Pancreas (tissue), 10 donors: ENCODE results near the gene AUNIP. TPM values are rescaled to one million over a fixed set of nuclear protein-coding genes. Genes with fewer than 3 reads are reported as not detected.

Experiments
- ATAC-seq, 4 donors: fragments of 200-7000 bp; cut with Tn5 transposase; one replicate each; pipeline versions ENCODE4 v1.8.0 to v1.9.1; 2020; ENCODE audit warnings: mild to moderate bottlenecking in 4 of 4, moderate library complexity in 4 of 4
- DNase-seq, 6 donors: peaks; one replicate each; pipeline ENCODE4 v3.0.0-alpha.2; 2020
- FAIRE-seq: peaks from 2 replicates; lab custom pipeline; 2012; peaks lifted over from hg19 to GRCh38; lab: Jason Lieb, UNC
- H3K27ac ChIP-seq, 4 donors: fragments of 200-600 bp; sonication (generic); 1 replicate in 3 of 4; 2 replicates in 1 of 4; pipeline versions ENCODE4 v1.5.0 to v1.8.0; 2020
- H3K27me3 ChIP-seq, 4 donors: fragments of 200-600 bp; one replicate each; pipeline ENCODE4 v1.8.0; 2021
- H3K36me3 ChIP-seq, 3 donors: fragments of 200-600 bp; sonication (generic) in 1 of 3; one replicate each; pipeline versions ENCODE4 v1.5.0 to v1.8.0; 2020 to 2021
- H3K4me1 ChIP-seq, 3 donors: fragments of 200-600 bp; one replicate each; pipeline ENCODE4 v1.8.0; 2021
- H3K4me3 ChIP-seq, 4 donors: fragments of 200-600 bp; sonication (generic) in 2 of 4; one replicate each; pipeline versions ENCODE4 v1.5.0 to v1.8.0; 2020 to 2021
- H3K9me3 ChIP-seq, 4 donors: fragments of 200-600 bp; one replicate each; pipeline ENCODE4 v1.8.0; 2021
- CTCF ChIP-seq, 4 donors: fragments of 200-600 bp; sonication (generic) in 3 of 4; IDR thresholded peaks; one replicate each; pipeline versions ENCODE4 v1.5.0 to v1.8.0; 2021; ENCODE audit warnings: antibody characterized with exemption in 4 of 4
- WGBS, 2 donors: extraction: QIAGEN DNeasy Blood & Tissue Kit; methylation state at CpG; one replicate each; pipeline ENCODE4 v1.1.7; 2013; 5-methylcytosine and 5-hydroxymethylcytosine counted together
- intact Hi-C, 3 donors: fragments of 100-400 bp; cut with DNase I; formaldehyde crosslinking; loops; one replicate each; pipeline versions ENCODE4 v1.11.1 to v1.14.2; 2022
- polyA plus RNA-seq, 2 donors: library from polyadenylated mRNA; stranded (reverse); fragments of 200-250 nt; gene quantifications; one replicate each; pipeline ENCODE4 v1.2.3, GENCODE V29; 2013
- total RNA-seq, 6 donors: library from RNA; stranded (reverse); fragmentation: NEBNext Ultra II Directional in 4 of 6; extraction: Animal tissue kit (Norgen Biotek cat#: 25700) in 4 of 6; gene quantifications; one replicate each; pipeline versions ENCODE4 v1.2.1 to v1.2.4, GENCODE V29; 2021 to 2023
- donor health status: healthy with polysubstance abuse.
- donor health status: DM: no; HTN: no; CAD: no; lungs with moderate emphysema.
- donor health status: DM: no; HTN: no; CAD: no.
- donor health status: control.
- donor health status: control.
- donor health status: Bipolar disorder and iron deficiency.
- donor health status: DM: yes; HTN: yes; CAD: no.
- donor health status: DM: no; HTN: no; CAD: no.
- donor health status: DM: no; HTN: no; CAD: no.
- donor health status: DM: yes; HTN: yes; CAD: no.

The AUNIP gene
- total and polyA plus RNA-seq, 8 donors = 0.19 to 0.37 (median 0.29) TPM; not detected in 4

- no peak overlapping the region for H3K4me3 ChIP-seq
- DNase-seq (no peak), FAIRE-seq (no peak), ATAC-seq (peak; percentile 85 to 96 (median 94))
- intact Hi-C loops = loop anchor here (10.0 kb wide), 2 partner anchors 157 to 167 kb away; partner anchors contain the start of gene PAFAH2 (in 1 of the 3)
- peak overlapping the region in 2 of 4 donors; percentile 4 to 23 for H3K27ac ChIP-seq
- no peaks in the 10 kb centered on the region for H3K9me3 ChIP-seq
- peaks cover 0 to 7% (median 6%) of the 10 kb centered on the region in 3 donors for H3K36me3 ChIP-seq
- peaks cover 0 to 12% (median 0%) of the 10 kb centered on the region in 3 donors for H3K4me1 ChIP-seq
- no peaks in the 10 kb centered on the region for H3K27me3 ChIP-seq
- WGBS, 2 donors = 57 to 59% methylated on average over 1 of the region's 1 CpG
- peak in 3 of 4 donors; percentile 30 to 43 (median 39) for TF ChIP-seq CTCF (IDR thresholded peaks at IDR 0.05)
Observed at GRCh38 chr1:25837262-25837875, 21.9 kb downstream of the AUNIP start.

DNA sequence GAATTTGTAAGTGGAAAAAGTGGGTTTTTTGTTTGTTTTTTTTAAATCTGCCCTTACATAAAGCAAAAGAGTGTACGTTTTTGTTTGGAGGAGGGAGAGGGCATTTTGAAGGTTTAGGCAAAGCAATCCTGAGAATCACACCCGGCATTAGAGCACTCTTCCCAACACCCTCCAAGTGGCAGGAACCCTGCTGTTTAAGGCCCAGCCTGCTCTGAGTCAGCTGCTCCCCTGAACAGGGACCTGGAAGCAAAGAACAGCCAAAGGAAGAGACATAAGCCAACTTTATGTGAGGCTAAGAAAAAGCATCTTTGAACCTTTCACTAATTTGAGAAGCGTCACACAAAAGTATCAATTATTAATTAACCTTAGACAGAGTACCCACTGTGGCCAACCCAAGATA is 22.6 kb downstream of the AUNIP start:
- Histone ChIP-seq H3K4me1 (peaks cover 0 to 18% (median 0%) of the 10 kb centered on the region in 3 donors), H3K9me3 (no peaks in the 10 kb centered on the region), H3K27ac (peak overlapping the region in 2 of 4 donors; percentile 4 to 33), H3K36me3 (peaks cover 0 to 13% (median 9%) of the 10 kb centered on the region in 3 donors), H3K27me3 (no peaks in the 10 kb centered on the region), H3K4me3 (no peak overlapping the region)
- TF ChIP-seq CTCF (IDR thresholded peaks at IDR 0.05) = no peak
- FAIRE-seq = no peak
- no peak for DNase-seq
- 62 to 69% methylated on average over 3 of the region's 3 CpGs for WGBS, 2 donors
- intact Hi-C loops = loop anchor here (10.0 kb wide), 2 partner anchors 158 to 168 kb away; partner anchors contain the start of gene PAFAH2 (in 1 of the 3)
- peak in 3 of 4 donors; percentile 20 to 31 (median 30) for ATAC-seq

DNA sequence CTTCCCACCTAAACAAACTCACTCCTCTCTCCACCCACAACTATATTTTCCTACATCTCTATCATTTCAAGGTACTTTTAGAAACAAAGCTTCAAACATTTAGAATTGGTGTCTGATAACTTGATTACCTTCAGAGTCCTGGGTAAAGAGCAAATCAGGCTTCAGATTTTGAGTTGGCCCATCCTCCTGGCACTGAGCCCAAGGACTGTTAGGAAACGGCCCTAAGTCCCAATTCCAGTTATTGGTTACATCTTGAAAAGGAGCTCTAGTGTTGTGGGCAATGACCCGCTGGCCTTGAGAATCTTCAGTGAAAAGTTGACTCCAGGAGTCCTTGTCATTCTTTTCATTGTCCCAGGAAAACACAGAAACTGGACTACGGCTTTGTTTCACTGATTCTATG is 24.4 kb downstream of the AUNIP start:
- H3K4me3 ChIP-seq = no peak overlapping the region
- H3K4me1 ChIP-seq = peaks cover 0 to 23% (median 0%) of the 10 kb centered on the region in 3 donors
- DNase-seq (no peak), ATAC-seq (no peak), FAIRE-seq (no peak)
- no peaks in the 10 kb centered on the region for H3K9me3 ChIP-seq
- intact Hi-C loops = loop anchor here (10.0 kb wide), 2 partner anchors 160 to 170 kb away; partner anchors contain the start of gene PAFAH2 (in 1 of the 3)
- H3K27me3 ChIP-seq = no peaks in the 10 kb centered on the region
- peaks cover 0 to 30% (median 13%) of the 10 kb centered on the region in 3 donors for H3K36me3 ChIP-seq
- WGBS, 2 donors = 58 to 59% methylated on average over 3 of the region's 3 CpGs
- TF ChIP-seq CTCF (IDR thresholded peaks at IDR 0.05) = no peak
- H3K27ac ChIP-seq = no peak overlapping the region

GRCh38 chr1:25833158-25833557 is 26.1 kb downstream of the AUNIP start:
- no peak overlapping the region for H3K4me3 ChIP-seq
- ATAC-seq = no peak
- peaks cover 0 to 29% (median 6%) of the 10 kb centered on the region in 3 donors for H3K4me1 ChIP-seq
- H3K27me3 ChIP-seq = no peaks in the 10 kb centered on the region
- peaks cover 4 to 30% (median 18%) of the 10 kb centered on the region in 3 donors for H3K36me3 ChIP-seq
- H3K9me3 ChIP-seq = no peaks in the 10 kb centered on the region
- no peak for DNase-seq
- H3K27ac ChIP-seq = no peak overlapping the region
- TF ChIP-seq CTCF (IDR thresholded peaks at IDR 0.05) = no peak
- WGBS, 2 donors = 94 to 95% methylated on average over 5 of the region's 5 CpGs
- FAIRE-seq = no peak
- intact Hi-C loops = loop anchor here (10.0 kb wide), 2 partner anchors 162 to 172 kb away; partner anchors contain the start of gene PAFAH2 (in 1 of the 3)
